C4-2B (cell line): ENCODE data around the gene GPR180.

Experiments
- H3K27ac ChIP-seq: fragments of 450-650 bp; 2 replicates; pipeline ENCODE4 v1.5.1; 2017
- ZFX ChIP-seq: fragments of 450-650 bp; IDR thresholded peaks from 2 replicates; pipeline ENCODE4 v1.6.1; 2017
- TF ChIP-seq, protein P1 (sequence below): fragments of 450-650 bp; conservative IDR thresholded peaks from 2 replicates; pipeline ENCODE4 v1.5.1; 2017; ENCODE audit warnings: mild to moderate bottlenecking

Gene GPR180

DNA sequence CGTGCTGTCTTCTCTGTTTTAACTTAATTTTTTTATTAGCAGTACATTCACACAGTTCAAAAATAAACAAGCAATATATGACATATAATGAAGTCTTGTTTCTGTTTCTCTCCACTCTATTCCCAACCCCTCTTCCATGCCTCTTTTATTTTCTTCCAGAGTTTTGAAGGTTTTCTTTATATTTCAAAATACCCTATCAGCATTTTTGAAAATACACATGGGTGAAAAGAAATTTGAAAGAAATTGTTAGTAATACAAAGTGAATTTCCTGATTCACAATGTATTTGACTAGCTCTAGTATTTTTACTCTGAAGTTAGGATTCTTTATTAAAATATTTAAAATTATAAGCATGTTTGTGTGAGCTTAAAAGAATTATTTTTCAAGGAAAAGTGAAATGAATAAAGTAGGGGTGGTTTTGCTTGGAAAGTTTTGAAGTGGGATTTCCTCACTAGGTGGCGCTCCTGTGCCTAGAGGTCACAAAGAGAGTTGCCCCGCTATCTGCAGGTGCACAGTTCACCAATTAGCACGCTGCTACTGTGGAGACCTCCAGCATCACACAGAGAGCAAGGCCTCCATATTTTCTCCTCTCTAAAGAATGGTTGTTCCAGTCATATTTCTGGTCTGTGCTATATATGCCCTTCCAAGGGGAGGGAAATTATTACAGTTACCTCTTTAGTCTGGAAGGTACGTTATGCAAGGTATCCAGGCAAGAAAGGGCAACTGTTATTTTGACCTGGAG lies 73.1 kb downstream of the GPR180 start:
- TF ChIP-seq, protein P1, sequence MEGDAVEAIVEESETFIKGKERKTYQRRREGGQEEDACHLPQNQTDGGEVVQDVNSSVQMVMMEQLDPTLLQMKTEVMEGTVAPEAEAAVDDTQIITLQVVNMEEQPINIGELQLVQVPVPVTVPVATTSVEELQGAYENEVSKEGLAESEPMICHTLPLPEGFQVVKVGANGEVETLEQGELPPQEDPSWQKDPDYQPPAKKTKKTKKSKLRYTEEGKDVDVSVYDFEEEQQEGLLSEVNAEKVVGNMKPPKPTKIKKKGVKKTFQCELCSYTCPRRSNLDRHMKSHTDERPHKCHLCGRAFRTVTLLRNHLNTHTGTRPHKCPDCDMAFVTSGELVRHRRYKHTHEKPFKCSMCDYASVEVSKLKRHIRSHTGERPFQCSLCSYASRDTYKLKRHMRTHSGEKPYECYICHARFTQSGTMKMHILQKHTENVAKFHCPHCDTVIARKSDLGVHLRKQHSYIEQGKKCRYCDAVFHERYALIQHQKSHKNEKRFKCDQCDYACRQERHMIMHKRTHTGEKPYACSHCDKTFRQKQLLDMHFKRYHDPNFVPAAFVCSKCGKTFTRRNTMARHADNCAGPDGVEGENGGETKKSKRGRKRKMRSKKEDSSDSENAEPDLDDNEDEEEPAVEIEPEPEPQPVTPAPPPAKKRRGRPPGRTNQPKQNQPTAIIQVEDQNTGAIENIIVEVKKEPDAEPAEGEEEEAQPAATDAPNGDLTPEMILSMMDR, result peak; percentile 88
- no peak for TF ChIP-seq ZFX
- no peak overlapping the region for H3K27ac ChIP-seq

DNA sequence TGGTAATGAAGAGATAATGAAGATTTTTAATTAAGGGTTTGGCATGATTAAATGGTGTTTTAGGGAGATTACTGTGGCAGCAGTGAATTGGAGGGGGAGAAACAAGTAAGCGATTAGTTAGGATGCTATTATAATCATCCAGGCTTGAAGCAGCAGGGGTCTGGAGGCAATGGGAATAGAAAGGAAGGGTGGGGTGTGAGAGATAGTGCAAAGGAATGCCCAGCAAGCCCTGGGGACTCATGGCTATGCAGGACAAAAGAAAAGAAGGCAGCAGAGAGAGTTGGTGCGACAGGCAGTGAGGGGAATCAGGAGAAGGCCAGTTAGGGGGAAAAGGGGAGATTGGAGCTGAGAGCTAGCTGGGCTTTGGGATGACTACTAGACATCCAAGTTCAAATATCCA lies 76.1 kb downstream of the GPR180 start:
- no peak overlapping the region for H3K27ac ChIP-seq
- TF ChIP-seq, protein P1, result no peak
- no peak for TF ChIP-seq ZFX

DNA sequence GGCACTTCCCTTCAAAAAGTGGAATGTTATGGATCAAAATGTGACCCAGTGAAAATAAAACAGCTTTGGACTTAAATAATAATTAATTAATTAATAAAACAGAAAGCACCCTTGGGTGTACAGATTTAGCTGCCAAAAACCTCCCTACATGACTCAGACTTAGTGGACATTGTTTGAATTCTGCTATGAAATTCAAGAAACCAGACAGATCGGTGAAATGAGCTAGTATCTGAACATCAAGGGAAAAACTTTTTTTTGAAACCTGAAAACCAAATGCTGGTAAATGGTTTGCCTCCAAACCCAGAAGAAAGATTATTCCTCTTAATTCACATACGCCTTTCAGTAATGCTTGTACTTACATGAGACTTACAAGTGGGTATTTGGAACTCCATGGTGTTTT lies 77.2 kb downstream of the GPR180 start:
- TF ChIP-seq ZFX, result no peak
- TF ChIP-seq, protein P1, result no peak
- H3K27ac ChIP-seq, result no peak overlapping the region

DNA sequence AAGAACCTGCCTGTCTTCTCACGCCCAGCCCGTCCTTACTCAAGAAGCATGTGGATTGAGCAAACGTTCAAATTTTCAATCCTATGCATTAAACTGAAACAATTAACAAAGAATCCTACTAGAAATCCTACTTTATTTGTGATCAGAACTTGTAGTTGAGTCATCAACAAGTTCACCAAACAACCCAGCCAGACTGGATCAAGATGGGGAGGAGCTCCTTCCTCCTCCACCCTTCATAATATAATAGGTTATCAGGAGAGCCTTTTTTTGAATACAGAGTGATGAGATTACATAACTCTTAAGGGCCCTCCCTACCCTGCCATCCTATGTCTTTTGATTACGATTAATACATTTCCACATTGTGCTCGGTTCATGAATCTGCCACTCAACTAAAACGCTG lies 78.0 kb downstream of the GPR180 start:
- no peak for TF ChIP-seq ZFX
- TF ChIP-seq, protein P1, result no peak

DNA sequence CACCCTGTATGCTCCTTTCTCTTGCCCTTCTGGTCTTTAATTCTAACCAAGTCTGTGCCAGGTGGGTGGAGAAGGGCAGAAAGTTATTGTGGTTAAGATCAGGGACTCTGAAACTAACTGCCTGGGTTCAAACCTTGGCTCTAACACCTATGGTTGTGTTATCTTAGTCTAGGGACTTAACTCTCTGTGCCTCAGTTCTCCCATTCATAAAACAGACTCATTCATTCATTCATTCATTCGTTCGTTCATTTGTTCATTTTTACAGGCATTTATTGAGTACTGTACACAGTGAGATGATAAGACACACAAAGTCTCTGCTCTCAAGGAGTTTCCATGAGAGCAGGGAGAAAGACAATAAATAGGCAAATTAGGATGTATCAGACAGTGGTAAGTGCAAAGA lies 80.6 kb downstream of the GPR180 start:
- TF ChIP-seq ZFX, result no peak
- TF ChIP-seq, protein P1, result no peak
- no peak overlapping the region for H3K27ac ChIP-seq

More for the DNA sequence above, 78.0 kb downstream of the GPR180 start:
- H3K27ac ChIP-seq, result no peak overlapping the region

DNA sequence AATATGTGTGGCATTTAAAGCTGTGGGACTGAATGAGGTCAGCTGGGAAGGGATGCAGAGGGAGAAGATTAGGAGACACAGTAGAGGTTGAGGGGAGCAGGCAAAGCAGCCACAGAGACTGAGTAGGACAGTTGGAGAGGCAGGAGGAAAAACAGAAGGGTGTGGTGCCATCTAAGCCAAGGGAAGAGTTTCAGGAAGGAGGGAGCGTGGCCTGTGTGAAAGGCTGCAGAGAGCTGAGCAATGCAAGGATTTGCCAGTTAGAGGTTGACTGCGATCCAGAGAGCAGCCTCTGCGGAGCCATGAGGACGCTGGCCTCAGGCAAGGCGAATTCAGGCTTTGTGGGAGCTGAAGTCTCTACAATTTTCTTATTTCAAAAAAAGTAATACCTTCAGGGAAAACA lies 81.8 kb downstream of the GPR180 start:
- H3K27ac ChIP-seq, result no peak overlapping the region

More for the DNA sequence above, 81.8 kb downstream of the GPR180 start:
- TF ChIP-seq, protein P1, result no peak
- no peak for TF ChIP-seq ZFX
